ENCODE data around the gene TMCC1. TPM values are rescaled to one million over a fixed set of nuclear protein-coding genes. Genes with fewer than 3 reads are reported as not detected.
"Not testable (repeated sequence)": the region's sequence is repeated elsewhere in the genome, so short reads cannot be mapped to it uniquely, and the experiment has no call there.

Gene TMCC1
- 35.2 TPM for total RNA-seq
- long read RNA-seq, full-length matches to known transcripts: 4 of 22 reads
- long read RNA-seq, partial matches to known transcripts: 2 of 22 reads
- long read RNA-seq, other reads (novel, unspliced or antisense): 16 of 22 reads

GRCh38 chr3:129893581-129894070, at the start of gene TMCC1:
Gene TMCC1 (minus strand): TSS chr3:129893711.
- intact Hi-C loops (cut with DNase I): loop anchor here (5.0 kb wide), 1 partner anchor 66 kb away; no protein-coding TSS in a partner anchor
- DNase-seq (ENCODE audit: low spot score): peak; percentile 94

GRCh38 chr3:129943020-129943419, 49.5 kb upstream of the TMCC1 start:
- DNase-seq (ENCODE audit: low spot score): no peak
- intact Hi-C loops (cut with DNase I): loop anchor here (5.0 kb wide), 1 partner anchor 164 kb away; no protein-coding TSS in a partner anchor

GRCh38 chr3:129942296-129942695, 48.8 kb upstream of the TMCC1 start:
- intact Hi-C loops (cut with DNase I): loop anchor here (5.0 kb wide), 1 partner anchor 165 kb away; no protein-coding TSS in a partner anchor
- DNase-seq (ENCODE audit: low spot score): no peak

GRCh38 chr3:129940086-129940485, 46.6 kb upstream of the TMCC1 start:
- intact Hi-C loops (cut with DNase I): loop anchor here (5.0 kb wide), 1 partner anchor 167 kb away; no protein-coding TSS in a partner anchor
- DNase-seq (ENCODE audit: low spot score): no peak

GRCh38 chr3:129938140-129938930, 44.8 kb upstream of the TMCC1 start:
- no peak for DNase-seq (ENCODE audit: low spot score)
- intact Hi-C loops (cut with DNase I): loop anchor here (5.0 kb wide), 1 partner anchor 446 kb away; no protein-coding TSS in a partner anchor

GRCh38 chr3:129937717-129938116, 44.2 kb upstream of the TMCC1 start:
- intact Hi-C loops (cut with DNase I): loop anchor here (5.0 kb wide), 1 partner anchor 445 kb away; no protein-coding TSS in a partner anchor

GRCh38 chr3:129936757-129937156, 43.2 kb upstream of the TMCC1 start:
- no peak for DNase-seq (ENCODE audit: low spot score)

More at GRCh38 chr3:129937717-129938116, 44.2 kb upstream of the TMCC1 start:
- DNase-seq (ENCODE audit: low spot score): no peak

GRCh38 chr3:129934234-129935123, 41.0 kb upstream of the TMCC1 start:
- DNase-seq (ENCODE audit: low spot score): no peak

More at GRCh38 chr3:129936757-129937156, 43.2 kb upstream of the TMCC1 start:
- intact Hi-C loops (cut with DNase I): loop anchor here (5.0 kb wide), 1 partner anchor 444 kb away; no protein-coding TSS in a partner anchor

GRCh38 chr3:129933471-129933870, 40.0 kb upstream of the TMCC1 start:
- intact Hi-C loops (cut with DNase I): loop anchor here (5.0 kb wide), 2 partner anchors 106 to 286 kb away; no protein-coding TSS in a partner anchor
- DNase-seq (ENCODE audit: low spot score): no peak

More at GRCh38 chr3:129934234-129935123, 41.0 kb upstream of the TMCC1 start:
- intact Hi-C loops (cut with DNase I): loop anchor here (2.0 to 5.0 kb wide), 4 partner anchors 107 to 442 kb away; no protein-coding TSS in a partner anchor

GRCh38 chr3:129929383-129929782, 35.9 kb upstream of the TMCC1 start:
- intact Hi-C loops (cut with DNase I): no loop called here
- no peak for DNase-seq (ENCODE audit: low spot score)

- no peak for DNase-seq (ENCODE audit: low spot score)
- intact Hi-C loops (cut with DNase I): no loop called here
Measured at GRCh38 chr3:129927072-129927471, 33.6 kb upstream of the TMCC1 start.

GRCh38 chr3:129919806-129920205, 26.3 kb upstream of the TMCC1 start:
- intact Hi-C loops (cut with DNase I): no loop called here
- no peak for DNase-seq (ENCODE audit: low spot score)

- no peak for DNase-seq (ENCODE audit: low spot score)
- intact Hi-C loops (cut with DNase I): no loop called here
Measured at GRCh38 chr3:129919357-129919756, 25.8 kb upstream of the TMCC1 start.

GRCh38 chr3:129918461-129918860, 24.9 kb upstream of the TMCC1 start:
- no peak for DNase-seq (ENCODE audit: low spot score)
- intact Hi-C loops (cut with DNase I): no loop called here

- DNase-seq (ENCODE audit: low spot score): no peak
- intact Hi-C loops (cut with DNase I): no loop called here
Measured at GRCh38 chr3:129917423-129918007, 24.0 kb upstream of the TMCC1 start.

GRCh38 chr3:129913618-129914017, 20.1 kb upstream of the TMCC1 start:
- no peak for DNase-seq (ENCODE audit: low spot score)
- intact Hi-C loops (cut with DNase I): no loop called here

- no peak for DNase-seq (ENCODE audit: low spot score)
- intact Hi-C loops (cut with DNase I): no loop called here
Measured at GRCh38 chr3:129911261-129911861, 17.9 kb upstream of the TMCC1 start.

GRCh38 chr3:129909235-129909634, 15.7 kb upstream of the TMCC1 start:
- intact Hi-C loops (cut with DNase I); DNase-seq (ENCODE audit: low spot score): not testable (repeated sequence)

GRCh38 chr3:129908417-129908816, 14.9 kb upstream of the TMCC1 start:
- intact Hi-C loops (cut with DNase I): no loop called here
- no peak for DNase-seq (ENCODE audit: low spot score)
